ENCODE results near the gene LIMS3.
"Not testable (repeated sequence)": the region's sequence is repeated elsewhere in the genome, so short reads cannot be mapped to it uniquely, and the experiment has no call there.

DNA sequence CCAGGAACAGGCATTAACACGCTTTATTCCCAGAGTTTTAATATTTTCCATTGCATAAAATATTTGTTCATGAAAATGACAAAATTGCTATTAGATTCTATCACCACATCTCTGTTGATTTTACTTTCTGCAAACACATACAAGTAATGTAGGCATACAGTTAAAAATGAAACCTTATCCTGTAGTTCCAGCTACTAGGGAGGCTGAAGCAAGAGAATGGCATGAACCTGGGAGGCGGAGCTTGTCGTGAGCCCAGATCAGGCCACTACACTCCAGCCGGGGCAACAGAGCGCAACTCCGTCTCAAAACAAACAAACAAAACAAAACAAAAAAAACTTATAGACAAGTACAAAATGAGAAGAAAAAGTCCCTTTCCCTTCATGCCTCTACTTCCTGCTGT lies 38.0 kb downstream of the LIMS3 start:
- TF ChIP-seq POLR2A (IDR thresholded peaks at IDR 0.05; ENCODE audit: low read depth, low read length); POLR2AphosphoS5 (IDR thresholded peaks at IDR 0.05; ENCODE audit: low read depth, low read length); TAF1 (IDR thresholded peaks at IDR 0.05; ENCODE audit: borderline replicate concordance, low read depth, low read length): not testable (repeated sequence)
